Activated CD4-positive, alpha-beta T cell treated with anti-CD3 and anti-CD28 coated beads, Interleukin-2, amount 50 U/mL, for 16 hours (primary cell): ENCODE measurements around the gene AIG1.

Source experiments
- DNase-seq: peaks from one replicate; pipeline ENCODE4 v3.0.0-alpha.2; 2020

AIG1 gene

GRCh38 chr6:143098054-143098671, 37.5 kb downstream of the AIG1 start:
- DNase-seq = no peak

DNA sequence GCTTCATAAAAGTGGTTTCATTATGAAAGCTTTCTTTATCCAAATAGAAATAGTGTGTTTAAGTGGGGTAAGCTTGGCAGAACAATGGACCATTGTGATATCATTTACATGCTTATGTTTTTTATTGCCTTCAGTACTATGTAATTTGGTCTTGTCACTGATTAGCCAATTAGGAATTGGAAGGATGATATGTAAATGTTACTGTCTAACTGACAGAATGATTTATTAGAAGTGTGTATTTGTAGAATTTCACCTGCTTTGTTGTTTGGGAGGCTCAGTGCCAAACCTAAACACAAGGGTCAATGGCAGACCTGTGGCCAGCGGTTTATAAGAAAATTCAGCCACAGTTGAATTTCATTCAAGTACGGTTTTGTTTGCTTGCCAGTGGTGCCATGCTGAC, 39.0 kb downstream of the AIG1 start:
- DNase-seq = no peak

DNA sequence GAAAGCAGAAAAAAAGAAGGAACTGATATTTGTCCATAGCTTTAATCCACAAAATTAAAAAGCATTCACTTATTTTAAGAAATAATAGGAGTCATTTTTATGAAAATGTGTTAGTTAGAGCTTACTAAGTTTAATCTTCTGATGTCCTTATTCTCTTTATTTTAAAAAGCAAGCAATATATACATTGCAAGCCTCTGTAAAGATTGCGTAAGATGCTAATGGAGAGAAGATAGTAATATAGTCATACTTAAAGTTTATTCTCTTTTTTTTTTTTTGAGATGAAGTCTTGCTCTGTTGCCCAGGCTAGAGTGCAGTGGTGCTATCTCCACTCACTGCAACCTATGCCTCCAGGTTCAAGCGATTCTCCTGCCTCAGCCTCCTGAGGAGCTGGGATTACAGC, 39.7 kb downstream of the AIG1 start:
- no peak for DNase-seq

GRCh38 chr6:143103916-143104315, 43.2 kb downstream of the AIG1 start:
- no peak for DNase-seq

DNA sequence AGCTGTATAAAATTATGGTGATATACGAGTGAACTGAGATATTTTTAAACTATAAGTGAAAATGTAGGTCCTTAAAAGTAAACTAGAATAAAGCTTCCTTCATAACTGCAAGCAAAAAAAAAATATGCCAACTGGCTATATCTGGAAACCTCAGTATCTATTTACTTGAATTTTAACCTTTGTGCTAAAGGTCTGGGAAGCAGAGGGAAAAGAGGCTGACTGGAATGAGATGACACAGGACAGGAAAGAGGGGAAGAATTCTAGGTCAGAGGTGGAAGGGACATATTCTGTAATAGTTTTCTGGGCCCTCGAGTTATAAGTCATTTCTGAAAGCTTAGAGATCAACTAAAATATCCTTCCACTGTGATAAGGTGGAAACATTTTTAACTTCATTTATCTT, 46.8 kb downstream of the AIG1 start:
- DNase-seq = no peak

DNA sequence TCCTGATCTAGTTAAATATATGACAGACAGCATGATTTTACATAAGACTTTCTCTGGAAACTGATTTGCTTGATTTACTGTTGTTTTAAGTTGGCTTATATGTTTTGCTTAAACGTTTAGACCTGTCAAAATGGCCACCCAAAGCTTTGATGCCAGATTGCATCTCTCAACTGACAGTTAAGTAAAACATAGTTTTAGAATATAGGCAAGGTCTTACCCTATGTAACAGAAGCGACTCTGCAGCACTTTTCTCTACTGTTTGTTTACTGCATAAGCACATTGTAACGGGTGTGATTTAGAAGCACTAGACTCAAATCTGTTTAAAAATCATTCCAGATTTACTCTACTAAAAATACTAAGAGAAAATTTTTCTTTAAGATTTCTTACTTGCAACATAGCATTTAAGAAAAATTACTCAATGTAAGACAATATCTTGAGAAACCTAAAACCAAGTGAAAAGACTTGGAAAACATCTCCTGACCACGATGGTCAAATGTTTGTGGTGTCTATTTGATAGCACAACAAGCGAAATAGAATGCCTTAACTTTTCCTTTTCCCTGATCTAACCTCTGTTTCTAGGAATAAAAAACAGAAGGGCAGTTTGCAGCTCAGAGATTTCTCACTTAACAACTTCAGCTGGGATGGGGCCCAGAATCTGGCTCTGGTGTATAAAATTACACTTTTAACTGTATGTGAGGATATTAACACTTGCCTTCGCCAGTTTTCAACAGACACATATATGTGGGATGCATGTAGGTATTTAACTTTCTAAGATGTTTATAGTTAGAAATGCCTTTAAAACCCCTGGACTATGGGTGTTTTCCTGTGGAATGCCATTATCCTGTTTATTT, 47.4 kb downstream of the AIG1 start:
- no peak for DNase-seq

GRCh38 chr6:143109196-143109595, 48.5 kb downstream of the AIG1 start:
- no peak for DNase-seq

GRCh38 chr6:143110572-143110971, 49.9 kb downstream of the AIG1 start:
- DNase-seq = no peak

- DNase-seq = no peak
Measured at GRCh38 chr6:143110996-143111395, 50.3 kb downstream of the AIG1 start.

DNA sequence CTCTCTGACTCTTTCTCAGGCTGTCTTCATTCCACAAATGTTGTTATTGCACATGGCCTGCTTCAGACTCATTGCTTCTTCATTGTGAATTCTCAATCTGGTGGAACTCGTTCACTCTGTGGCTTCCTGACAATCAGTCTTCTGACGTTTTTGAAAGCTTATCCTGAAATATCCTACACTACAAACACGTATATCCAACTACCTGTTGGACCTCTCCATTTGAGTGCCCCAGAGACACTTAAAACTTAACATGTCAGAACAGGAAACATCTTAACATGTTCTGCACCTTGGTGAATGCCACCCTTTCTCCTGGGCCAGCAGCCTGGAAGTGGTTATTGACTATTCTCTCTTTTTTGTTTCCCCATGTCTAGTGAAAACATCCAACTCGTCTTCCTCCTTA, 50.8 kb downstream of the AIG1 start:
- DNase-seq = no peak

GRCh38 chr6:143112084-143112768, 51.5 kb downstream of the AIG1 start:
- DNase-seq = no peak

DNA sequence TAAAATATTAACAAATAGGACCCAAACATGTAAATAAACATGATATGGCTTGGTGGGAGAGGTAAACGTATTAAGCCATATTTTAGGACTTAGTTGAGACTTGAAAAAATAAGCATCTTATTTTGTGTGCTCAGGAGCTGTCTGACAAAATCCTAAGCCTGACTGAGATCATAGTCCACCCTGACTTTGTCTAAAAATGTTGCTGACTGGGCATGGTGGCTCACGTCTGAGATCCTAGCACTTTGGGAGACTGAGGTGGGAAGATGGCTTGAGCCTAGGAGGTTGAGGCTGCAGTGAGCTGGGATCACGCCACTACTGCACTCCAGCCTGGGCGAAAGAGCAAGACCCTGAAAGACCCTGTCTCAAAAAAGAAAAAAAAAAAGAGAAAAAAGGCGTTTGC, 52.1 kb downstream of the AIG1 start:
- no peak for DNase-seq

DNA sequence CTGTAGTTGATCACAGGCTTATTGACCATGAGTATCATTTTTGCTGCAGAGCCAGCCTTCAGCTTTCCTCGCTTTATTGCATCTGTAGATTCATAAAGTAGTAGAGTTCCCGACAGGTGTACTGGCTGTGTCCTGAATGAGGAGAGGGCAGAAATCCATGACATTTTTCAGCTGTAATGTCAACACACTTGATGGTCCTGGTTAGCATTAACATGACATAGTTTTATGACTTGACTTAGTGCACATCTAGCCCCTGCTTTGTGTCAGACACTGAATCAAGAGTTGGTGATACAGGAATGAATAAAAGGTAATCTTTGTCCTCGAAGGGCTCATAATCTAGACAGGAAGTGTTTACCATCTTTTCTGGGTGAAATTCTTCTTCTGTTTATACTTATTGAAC, 55.0 kb downstream of the AIG1 start:
- no peak for DNase-seq

DNA sequence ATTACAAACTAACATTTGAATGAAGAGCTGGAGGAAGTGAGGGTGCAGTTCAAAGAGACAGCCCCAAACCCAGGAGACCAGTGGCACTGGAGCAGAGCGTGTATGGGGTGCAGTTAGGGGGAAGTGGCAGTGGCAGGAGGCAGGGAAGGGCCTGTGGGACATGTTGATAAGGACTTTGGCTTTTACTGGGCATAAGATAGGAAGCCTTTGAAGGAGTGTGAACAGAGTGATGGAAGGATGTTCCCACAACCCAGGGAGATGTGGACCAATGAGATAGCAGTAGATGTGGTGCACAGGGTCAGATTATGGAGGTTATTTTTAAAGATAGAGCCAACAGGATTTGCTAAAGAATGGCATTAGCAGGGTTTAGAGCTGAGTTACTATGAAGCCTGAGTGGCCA, 56.4 kb downstream of the AIG1 start:
- no peak for DNase-seq

- DNase-seq = no peak
Measured at GRCh38 chr6:143119260-143119659, 58.6 kb downstream of the AIG1 start.

- DNase-seq = no peak
Measured at GRCh38 chr6:143123081-143123480, 62.4 kb downstream of the AIG1 start.

DNA sequence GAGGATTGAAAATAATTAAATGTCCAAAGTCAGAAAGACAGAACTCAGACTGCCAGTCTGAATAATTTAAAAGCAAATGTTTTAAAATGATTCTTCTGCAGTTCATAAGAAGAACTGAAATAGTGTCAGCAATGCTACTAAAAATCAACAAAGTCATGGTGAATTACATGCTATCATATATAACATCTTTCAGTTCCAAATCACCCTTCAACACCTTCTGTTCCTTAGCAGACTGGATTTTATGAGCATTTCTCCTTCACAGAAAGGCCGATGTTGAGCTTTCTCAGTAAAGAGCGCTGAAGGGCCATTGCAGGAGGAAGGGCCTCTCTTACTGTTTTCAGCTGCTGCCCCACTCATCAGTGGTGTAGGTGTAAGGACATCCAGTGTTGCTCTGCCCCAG, 63.3 kb downstream of the AIG1 start:
- no peak for DNase-seq

DNA sequence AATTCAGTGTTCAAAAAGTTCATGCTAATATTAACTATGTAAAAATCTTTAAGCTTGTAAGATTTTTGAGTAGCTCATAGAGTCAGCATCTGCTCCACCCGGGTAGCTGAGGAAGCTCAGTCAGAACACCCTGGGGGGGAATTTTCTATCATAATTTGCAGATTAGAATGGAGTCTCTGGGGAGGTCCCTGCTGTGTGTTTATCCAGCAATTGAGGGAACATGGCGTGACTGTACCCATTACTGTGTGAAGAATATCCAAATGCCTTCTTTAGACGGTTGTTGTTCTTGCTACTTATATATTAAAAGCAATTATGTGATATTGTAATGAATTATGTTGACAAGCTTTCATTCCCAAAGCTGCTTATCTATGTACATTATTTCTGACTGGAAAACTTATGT, 64.8 kb downstream of the AIG1 start:
- DNase-seq = no peak

DNA sequence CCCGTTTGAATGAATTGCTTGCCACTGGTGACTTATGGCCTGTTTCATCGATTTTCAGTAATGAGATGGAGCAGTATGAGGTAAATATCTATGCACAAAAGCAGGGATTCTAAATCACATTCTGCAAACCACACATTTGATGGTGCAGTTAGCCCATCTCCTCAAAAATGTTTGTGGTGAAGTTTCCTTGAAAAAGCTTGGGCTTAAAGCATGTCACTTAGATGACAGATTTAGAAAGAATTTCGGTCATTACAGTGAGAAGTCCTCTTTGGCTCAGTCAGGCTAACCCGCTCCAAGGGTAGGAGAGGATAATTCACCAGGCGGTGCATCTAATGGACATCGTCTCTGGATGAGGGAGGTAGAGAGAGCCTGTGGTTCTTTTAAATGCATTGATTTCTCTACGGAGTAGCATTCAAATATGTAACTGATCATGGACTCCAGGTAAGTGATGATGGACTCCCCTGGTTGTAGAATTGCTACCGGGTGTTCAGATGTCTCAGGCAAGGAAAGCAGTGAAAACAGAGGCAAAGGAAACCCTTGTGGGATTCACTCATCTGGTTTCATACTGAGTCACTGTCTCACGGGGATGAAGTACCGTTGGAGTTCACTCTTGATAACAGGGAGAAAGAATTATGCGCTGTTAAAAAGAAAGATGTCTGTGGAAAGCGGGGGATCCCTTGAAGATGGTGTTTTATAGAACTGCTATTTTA, 65.3 kb downstream of the AIG1 start:
- peak; percentile 7 for DNase-seq

GRCh38 chr6:143126574-143126941, 65.9 kb downstream of the AIG1 start:
- no peak for DNase-seq

DNA sequence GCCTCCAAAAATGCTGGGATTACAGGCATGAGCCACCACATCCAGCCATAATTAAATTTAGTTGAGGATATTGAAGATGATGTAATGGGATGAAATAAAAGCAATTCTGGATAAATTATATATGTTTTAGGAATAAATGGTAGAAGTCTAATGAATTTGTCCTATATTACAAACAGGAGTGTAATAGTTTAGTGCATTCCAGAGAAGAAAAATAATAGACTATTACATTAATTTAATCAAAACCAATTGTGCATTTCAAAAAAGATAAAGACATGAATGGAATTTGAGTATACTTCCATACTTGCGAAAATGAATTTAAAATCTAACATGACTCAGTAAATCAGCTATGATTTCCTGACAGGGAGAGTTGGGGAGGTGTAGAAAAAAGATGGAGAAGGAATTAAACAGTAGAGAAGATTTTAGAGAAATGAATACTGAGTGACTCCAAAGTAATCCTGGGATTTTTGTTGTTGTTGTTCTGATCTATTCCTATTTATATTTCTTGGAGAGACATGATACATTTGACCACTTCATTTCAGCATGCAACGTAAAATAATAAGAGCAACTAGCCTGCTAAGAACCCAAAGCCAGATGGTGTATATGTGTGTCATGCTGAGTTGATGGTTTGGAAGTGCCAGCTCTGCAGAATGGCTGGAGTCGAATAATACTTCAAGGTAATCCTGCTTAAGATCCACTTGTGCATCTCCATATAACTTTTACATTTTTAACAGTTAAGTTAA, 67.4 kb downstream of the AIG1 start:
- no peak for DNase-seq

GRCh38 chr6:143128681-143129015, 68.0 kb downstream of the AIG1 start:
- DNase-seq = no peak

DNA sequence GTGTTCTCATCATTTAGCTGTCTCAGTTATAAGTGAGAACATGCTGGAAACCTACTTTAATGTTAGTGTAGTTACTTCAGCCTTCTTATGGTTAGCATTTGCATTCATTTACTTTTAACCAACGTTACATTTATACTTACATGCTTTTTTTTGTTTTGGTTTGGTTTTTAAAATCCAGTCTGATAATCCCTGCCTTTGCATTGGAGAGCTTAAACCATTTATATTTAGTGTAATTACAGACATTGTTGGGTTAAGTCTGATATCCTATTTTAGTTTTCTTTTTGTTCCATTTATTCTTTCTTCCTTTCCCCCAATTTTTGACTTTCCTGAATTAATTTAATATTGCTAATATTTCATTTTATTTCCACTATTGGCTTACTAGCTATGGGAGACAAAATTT, 70.2 kb downstream of the AIG1 start:
- no peak for DNase-seq
